ENCODE results near the gene NUDT19. TPM values are rescaled to one million over a fixed set of nuclear protein-coding genes. Genes with fewer than 3 reads are reported as not detected.

NUDT19 gene
- total and polyA plus RNA-seq, 9 of the 15 experiments (the other 6 are each of a cell fraction or from before 2014, with no cell fraction given): 9.6 to 38.6 (median 14.4) TPM

DNA sequence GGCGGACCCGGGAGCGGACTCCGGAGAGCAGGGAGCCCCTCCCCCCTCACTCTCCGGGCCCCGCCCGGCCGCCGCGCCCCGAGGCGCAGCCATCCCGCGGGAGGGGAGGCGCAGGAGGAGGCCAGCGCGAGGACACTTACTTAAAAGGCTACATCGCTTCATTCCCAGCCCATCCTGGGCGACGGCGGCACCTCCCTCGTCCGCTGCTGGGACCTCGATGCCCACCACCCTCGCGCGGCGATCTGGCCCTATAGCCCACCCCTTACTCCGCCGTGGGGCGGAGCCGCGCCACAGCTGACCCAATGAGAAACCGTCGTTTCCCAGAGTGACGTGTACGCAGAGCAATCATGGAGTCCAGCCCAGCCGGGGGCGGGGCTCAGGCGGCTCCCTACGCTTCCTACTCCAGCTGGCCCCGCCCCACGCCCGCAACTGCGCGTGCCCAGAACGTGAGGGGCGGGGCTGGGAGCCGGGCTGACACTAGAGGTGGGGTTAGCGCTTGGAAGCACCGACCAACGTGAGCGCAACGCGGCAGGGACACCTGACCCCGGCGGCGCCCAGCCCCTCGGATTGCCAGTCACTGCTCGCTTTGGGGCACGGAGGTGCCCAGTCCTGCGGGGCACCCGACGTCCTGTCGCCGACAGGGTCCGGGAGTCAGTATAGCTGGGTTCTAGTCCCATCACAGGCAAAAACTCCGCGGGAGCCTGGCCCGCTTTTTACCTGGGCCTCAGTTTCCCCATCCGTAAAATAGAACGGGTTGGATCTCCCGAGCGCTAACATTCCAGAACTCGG, 16.5 kb upstream of the NUDT19 start, which contains the start of gene ANKRD27 (continued):
- TF ChIP-seq, protein P1, sequence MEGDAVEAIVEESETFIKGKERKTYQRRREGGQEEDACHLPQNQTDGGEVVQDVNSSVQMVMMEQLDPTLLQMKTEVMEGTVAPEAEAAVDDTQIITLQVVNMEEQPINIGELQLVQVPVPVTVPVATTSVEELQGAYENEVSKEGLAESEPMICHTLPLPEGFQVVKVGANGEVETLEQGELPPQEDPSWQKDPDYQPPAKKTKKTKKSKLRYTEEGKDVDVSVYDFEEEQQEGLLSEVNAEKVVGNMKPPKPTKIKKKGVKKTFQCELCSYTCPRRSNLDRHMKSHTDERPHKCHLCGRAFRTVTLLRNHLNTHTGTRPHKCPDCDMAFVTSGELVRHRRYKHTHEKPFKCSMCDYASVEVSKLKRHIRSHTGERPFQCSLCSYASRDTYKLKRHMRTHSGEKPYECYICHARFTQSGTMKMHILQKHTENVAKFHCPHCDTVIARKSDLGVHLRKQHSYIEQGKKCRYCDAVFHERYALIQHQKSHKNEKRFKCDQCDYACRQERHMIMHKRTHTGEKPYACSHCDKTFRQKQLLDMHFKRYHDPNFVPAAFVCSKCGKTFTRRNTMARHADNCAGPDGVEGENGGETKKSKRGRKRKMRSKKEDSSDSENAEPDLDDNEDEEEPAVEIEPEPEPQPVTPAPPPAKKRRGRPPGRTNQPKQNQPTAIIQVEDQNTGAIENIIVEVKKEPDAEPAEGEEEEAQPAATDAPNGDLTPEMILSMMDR (IDR thresholded peaks at IDR 0.05 in 2 of 3, conservative IDR thresholded peaks at IDR 0.05 in 1 of 3; ENCODE audit: insufficient read depth in 2 of 3, low read depth in 1 of 3, low read length in 3 of 3): 0 out of 6 replicates have a peak, but pooled peaks of 1 of the 3 experiments have one; percentile 0
- TF ChIP-seq STAT5A (IDR thresholded peaks at IDR 0.05; ENCODE audit: borderline replicate concordance, low read length): no peak
- TF ChIP-seq, protein P2, sequence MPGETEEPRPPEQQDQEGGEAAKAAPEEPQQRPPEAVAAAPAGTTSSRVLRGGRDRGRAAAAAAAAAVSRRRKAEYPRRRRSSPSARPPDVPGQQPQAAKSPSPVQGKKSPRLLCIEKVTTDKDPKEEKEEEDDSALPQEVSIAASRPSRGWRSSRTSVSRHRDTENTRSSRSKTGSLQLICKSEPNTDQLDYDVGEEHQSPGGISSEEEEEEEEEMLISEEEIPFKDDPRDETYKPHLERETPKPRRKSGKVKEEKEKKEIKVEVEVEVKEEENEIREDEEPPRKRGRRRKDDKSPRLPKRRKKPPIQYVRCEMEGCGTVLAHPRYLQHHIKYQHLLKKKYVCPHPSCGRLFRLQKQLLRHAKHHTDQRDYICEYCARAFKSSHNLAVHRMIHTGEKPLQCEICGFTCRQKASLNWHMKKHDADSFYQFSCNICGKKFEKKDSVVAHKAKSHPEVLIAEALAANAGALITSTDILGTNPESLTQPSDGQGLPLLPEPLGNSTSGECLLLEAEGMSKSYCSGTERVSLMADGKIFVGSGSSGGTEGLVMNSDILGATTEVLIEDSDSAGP (CRISPR knock-in tag; IDR thresholded peaks at IDR 0.05): no peak
- TF ChIP-seq, protein P3, sequence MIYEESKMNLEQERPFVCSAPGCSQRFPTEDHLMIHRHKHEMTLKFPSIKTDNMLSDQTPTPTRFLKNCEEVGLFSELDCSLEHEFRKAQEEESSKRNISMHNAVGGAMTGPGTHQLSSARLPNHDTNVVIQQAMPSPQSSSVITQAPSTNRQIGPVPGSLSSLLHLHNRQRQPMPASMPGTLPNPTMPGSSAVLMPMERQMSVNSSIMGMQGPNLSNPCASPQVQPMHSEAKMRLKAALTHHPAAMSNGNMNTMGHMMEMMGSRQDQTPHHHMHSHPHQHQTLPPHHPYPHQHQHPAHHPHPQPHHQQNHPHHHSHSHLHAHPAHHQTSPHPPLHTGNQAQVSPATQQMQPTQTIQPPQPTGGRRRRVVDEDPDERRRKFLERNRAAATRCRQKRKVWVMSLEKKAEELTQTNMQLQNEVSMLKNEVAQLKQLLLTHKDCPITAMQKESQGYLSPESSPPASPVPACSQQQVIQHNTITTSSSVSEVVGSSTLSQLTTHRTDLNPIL (CRISPR knock-in tag; IDR thresholded peaks at IDR 0.05): no peak
- TF ChIP-seq CEBPG (CRISPR knock-in tag; IDR thresholded peaks at IDR 0.05): no peak
- no peak for TF ChIP-seq CEBPG (tag; conservative IDR thresholded peaks at IDR 0.05 in 1 of 2, IDR thresholded peaks at IDR 0.05 in 1 of 2)
- TF ChIP-seq SMARCE1 (IDR thresholded peaks at IDR 0.05): 0 out of 2 replicates have a peak, but pooled peaks have one; percentile 12
- TF ChIP-seq, protein P4, sequence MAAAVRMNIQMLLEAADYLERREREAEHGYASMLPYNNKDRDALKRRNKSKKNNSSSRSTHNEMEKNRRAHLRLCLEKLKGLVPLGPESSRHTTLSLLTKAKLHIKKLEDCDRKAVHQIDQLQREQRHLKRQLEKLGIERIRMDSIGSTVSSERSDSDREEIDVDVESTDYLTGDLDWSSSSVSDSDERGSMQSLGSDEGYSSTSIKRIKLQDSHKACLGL (CRISPR knock-in tag; IDR thresholded peaks at IDR 0.05; ENCODE audit: borderline replicate concordance, poor library complexity, severe bottlenecking): no peak
- peak; percentile 89 for TF ChIP-seq NEUROD1 (IDR thresholded peaks at IDR 0.05; ENCODE audit: borderline replicate concordance, low read depth, low read length, partially characterized antibody)
- no peak for TF ChIP-seq ZNF551 (CRISPR knock-in tag; IDR thresholded peaks at IDR 0.05)
- peak; percentile 30; the same call in 1 of the 2 replicates for TF ChIP-seq RB1 (IDR thresholded peaks at IDR 0.05; ENCODE audit: low read depth)
- no peak; the same call in 1 of the 2 replicates for TF ChIP-seq ERF (CRISPR knock-in tag; IDR thresholded peaks at IDR 0.05)
- TF ChIP-seq KLF16 (IDR thresholded peaks at IDR 0.05): no peak
- TF ChIP-seq L3MBTL2 (IDR thresholded peaks at IDR 0.05): peak; percentile 41; the same call in 1 of the 2 replicates
- no peak for TF ChIP-seq MAFG (tag; conservative IDR thresholded peaks at IDR 0.05)
- peak; percentile 49 for TF ChIP-seq HMGN3 (IDR thresholded peaks at IDR 0.05; ENCODE audit: borderline replicate concordance, extremely low read depth, insufficient read length, low read depth, low read length)
- no peak for TF ChIP-seq TAL1 (IDR thresholded peaks at IDR 0.05)
- no peak for TF ChIP-seq PTTG1 (tag; IDR thresholded peaks at IDR 0.05; ENCODE audit: low read depth)
- TF ChIP-seq ZNF175 (CRISPR knock-in tag; IDR thresholded peaks at IDR 0.05; ENCODE audit: low read depth): no peak
- TF ChIP-seq ZNF75A (CRISPR knock-in tag; IDR thresholded peaks at IDR 0.05): no peak
- no peak for TF ChIP-seq TAF7 (tag; IDR thresholded peaks at IDR 0.05)
- TF ChIP-seq HIVEP1 (CRISPR knock-in tag; IDR thresholded peaks at IDR 0.05): no peak
- TF ChIP-seq ATF1 (CRISPR knock-in tag; IDR thresholded peaks at IDR 0.05): no peak
- TF ChIP-seq ATF1 (tag; IDR thresholded peaks at IDR 0.05): peak; percentile 81

Measured in K562 (cell line).